HG03571 (cell line): ENCODE data around the gene CNOT6.

Experiments used
- ATAC-seq: cut with Tn5 transposase; IDR thresholded peaks from one replicate; pipeline ENCODE4 v1.9.1; 2021; ENCODE audit not compliant: unreplicated experiment

The CNOT6 gene

DNA sequence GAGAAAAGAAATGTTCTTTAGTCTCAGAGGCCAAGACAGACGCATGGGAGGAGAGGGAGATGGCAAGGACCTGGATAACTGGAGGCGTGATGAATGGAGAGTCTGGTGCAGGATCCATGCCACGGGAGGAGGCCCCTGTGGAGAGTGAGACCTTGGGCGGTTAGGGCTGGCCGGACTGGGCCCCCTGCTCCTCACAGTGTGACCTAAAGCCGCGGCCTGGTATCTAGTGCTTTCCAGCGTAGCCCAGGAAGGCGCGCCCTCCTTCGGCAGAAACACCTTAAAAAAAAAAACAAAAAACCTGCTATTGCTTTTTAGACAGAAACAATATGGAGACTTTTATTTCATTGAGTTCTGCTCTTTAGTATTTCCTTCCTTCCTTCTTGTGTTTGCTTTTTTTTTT, 64.1 kb downstream of the CNOT6 start:
- ATAC-seq: no peak

DNA sequence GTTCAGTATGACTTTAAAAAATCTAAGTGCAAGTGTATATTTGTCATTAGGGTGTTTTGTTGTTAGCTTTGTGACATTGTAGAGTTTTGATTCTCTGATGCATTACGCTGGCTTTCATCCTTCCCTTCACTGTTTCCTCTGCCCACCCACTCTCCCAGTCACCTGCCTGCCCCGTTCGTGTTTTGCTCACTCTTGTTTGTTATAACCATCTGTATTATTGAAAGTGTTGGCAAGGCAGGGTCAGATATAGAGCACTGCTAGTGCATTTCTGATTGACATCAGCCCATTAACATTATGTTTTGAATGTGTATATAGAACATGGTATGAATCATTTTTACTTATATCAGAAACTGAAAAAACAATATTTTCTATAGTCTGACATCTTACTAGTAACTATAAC, 69.8 kb downstream of the CNOT6 start:
- no peak for ATAC-seq

DNA sequence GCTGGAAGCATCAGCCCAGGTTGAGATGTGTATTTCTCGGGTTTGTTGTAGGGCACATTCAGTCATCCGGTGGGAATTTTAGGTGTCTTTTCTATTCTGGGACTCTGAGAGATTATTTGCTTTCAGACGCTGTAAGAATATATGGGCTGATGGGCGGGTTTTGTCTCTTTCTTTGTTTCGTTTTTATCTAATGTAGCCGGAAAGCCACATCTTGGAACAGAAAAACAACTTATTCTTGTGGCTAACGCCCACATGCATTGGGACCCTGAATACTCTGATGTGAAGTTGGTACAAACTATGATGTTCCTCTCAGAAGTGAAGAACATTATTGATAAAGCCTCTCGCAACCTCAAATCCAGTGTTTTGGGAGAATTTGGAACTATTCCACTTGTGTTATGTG, 74.7 kb downstream of the CNOT6 start:
- no peak for ATAC-seq

GRCh38 chr5:180575571-180575970, 81.4 kb downstream of the CNOT6 start:
- ATAC-seq: no peak

DNA sequence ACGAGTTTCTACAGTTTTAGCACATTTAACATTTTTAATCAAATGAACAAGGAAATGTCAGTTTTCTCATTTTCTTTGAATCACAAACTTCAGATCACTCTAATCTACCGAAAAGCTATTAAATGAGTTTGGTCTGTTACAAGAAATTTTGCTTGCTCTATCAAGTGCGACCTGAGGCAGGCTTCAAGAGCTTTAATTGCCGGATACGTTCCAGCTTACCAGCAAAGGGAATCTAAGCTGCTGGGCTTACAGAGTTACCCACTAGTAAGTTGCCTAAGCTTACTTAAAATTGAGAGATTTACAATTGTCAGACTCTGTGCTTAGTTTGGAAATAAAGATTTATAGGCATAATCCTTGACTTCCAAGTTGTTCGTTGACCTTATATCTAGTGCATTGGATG, 86.5 kb downstream of the CNOT6 start:
- ATAC-seq: no peak

- ATAC-seq: no peak
Measured at GRCh38 chr5:180583738-180584137, 89.6 kb downstream of the CNOT6 start.

GRCh38 chr5:180586204-180586603, 92.0 kb downstream of the CNOT6 start:
- no peak for ATAC-seq

- ATAC-seq: no peak
Measured at GRCh38 chr5:180586870-180587269, 92.7 kb downstream of the CNOT6 start.

DNA sequence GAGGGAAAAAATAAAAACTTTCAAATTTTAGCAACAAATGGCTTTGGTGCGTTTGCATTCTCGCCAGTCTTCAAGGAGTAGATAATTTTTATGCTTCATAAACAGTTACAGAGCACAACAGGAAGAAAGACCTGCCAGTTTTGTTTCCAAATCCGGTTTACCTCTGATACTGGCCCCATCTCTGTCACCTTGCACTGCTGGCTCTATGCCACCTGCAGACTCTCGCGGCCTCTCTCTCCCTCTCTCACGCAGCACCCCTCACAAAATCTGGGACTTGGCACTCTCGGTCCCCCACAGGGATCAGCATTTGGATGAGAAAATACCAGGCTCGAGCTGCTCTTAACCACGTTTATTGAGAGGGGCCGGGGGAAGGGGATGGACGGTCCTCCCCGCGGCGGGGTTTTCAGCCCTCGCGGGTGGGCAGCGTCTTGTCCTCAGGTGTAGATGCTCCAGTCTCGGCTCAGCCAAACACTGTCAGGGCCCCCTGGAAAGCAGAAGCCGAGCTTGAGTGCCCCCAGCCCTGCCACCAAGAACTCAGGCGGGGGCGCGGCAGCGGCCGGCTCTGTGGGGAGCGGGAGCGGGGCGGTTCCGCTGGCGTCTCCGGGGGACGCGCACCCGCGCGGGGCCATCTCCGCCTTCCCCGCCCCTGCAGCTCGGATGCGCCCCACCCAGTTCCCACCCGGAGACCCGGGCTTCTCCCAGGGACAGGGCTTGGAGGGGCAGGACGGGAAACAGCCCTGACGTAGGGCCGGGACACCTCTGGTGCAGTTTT, 95.8 kb downstream of the CNOT6 start:
- no peak for ATAC-seq

DNA sequence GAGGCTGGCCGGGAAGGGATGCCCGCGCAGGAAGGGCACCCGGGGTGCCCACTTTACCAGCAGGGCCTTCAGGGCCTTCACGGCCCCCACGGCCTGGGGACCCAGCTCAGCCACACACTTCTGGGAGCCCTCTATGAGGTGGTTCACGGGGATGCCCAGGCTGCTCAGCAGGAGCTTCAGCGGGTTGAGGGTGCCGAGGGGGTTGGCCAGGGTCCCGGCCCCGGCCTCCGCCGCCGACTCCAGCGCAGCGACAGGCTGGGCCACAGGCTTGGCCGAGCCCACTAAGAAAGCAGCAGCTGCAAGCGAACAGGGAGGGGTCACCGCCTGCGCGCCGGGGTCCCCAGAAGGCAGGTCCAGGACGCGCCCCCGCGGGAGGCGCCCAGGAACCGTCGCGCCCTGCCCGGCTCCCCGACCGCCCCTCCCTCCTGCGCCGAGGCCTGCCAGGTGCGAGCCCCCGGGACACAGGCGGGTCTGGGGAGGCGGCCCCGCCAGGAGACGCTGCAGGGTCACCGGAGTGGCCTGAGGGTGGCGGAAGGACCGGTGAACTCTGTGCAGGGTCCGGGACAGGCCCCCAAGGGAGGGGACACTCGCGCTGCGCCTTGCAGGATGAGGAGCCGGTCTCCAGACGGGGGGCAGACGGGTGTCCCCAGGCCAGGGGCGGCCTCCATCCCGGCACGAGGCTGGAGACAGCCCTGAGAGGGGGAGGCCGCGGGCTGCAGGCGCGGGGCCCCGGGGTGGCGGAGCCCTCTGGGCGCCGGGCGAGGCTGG, 96.5 kb downstream of the CNOT6 start:
- no peak for ATAC-seq

DNA sequence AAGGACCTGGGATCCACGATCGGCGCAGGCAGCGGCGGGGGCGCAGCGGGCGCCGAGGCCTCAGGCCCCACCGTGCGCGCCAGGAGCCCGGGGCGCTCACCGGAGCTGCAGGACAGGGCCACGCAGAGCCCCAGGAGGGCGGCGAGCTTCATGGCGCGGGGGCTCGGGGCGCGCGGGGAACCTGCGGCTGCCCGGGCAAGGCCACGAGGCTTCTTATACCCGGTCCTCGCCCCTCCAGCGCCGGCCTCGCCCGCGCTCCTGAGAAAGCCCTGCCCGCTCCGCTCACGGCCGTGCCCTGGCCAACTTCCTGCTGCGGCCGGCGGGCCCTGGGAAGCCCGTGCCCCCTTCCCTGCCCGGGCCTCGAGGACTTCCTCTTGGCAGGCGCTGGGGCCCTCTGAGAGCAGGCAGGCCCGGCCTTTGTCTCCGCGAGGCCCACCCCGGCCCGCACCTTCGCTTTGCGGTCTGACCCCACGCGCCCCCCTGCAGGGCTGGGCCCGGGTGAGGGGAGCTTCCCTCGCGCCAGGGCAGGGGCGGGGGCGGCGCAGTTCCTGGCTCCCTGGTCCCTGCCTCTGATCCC, 97.2 kb downstream of the CNOT6 start, which contains the start of gene SCGB3A1:
SCGB3A1 (minus strand) TSS at position 189 of the 577 bp plus-strand sequence; CDS start at position 152, 37 bp downstream.
- ATAC-seq: no peak

- ATAC-seq: no peak
Measured at GRCh38 chr5:180592176-180592575, 98.0 kb downstream of the CNOT6 start.

GRCh38 chr5:180593446-180594206, 99.4 kb downstream of the CNOT6 start:
- ATAC-seq: no peak

DNA sequence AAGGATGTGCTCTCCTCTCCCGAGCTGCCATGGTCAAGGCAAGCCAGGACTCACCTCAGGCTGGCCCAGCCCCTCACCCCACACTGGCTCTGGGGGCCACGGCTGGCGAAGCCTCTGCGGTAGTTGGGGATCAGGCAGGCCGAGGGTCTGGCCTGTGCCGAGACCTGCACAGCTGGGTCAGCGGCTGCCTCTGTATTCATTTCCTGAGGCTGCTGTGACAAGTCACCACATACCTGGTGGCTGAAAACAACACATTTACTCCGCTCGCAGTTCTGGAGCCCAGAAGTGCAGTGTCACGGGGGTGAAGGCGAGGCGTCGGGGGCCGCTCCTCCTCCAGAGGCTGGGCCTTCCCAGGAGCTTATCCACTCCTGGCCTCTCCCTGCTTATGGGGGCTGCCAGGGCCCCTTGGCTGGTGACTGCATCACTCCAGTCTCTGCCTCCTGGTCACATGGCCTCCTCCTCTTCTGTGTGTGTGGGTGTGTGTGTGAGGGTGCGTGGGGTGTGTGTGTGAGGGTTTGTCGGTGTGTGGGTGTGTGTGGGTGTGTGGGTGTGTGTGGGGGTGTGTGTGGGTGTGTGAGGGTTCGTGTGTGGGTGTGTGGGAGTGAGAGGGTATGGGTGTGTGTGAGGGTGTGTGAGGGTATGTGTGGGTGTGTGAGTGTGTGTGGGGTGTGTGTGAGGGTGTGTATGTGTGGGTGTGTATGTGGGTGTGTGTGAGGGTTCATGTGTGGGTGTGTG, 100.3 kb downstream of the CNOT6 start:
- no peak for ATAC-seq

- ATAC-seq: no peak
Measured at GRCh38 chr5:180595046-180595379, 100.8 kb downstream of the CNOT6 start.

GRCh38 chr5:180595381-180596114, 101.4 kb downstream of the CNOT6 start:
- ATAC-seq: no peak

DNA sequence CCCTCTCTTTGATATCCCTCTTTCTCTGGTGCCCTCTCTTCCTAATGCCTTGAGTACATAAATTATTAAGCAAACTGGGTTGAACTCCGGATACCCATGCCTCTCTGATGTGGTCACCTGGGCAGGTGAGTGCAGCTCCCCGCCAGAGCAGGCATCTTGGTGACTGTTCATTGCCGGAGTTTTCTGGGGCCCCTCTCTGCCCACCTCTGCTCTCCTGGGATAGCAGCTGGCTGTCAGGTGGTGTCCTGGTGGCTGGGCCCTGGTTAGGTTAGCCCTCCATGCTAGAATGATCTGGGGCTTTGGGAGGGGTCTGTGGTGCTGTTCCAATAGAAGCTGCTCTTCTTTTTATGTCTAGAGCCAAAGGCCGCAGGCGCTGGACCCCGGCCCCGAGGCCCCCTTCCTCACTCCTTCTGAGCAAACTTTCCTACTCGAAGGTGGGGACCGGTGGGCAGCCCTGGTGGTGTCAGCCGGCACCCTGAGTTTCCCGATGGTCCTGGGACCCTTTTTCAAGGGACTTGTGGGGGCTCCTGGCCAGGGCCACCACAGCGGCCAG, 102.0 kb downstream of the CNOT6 start:
- no peak for ATAC-seq

GRCh38 chr5:180596668-180597231, 102.6 kb downstream of the CNOT6 start:
- ATAC-seq: no peak

DNA sequence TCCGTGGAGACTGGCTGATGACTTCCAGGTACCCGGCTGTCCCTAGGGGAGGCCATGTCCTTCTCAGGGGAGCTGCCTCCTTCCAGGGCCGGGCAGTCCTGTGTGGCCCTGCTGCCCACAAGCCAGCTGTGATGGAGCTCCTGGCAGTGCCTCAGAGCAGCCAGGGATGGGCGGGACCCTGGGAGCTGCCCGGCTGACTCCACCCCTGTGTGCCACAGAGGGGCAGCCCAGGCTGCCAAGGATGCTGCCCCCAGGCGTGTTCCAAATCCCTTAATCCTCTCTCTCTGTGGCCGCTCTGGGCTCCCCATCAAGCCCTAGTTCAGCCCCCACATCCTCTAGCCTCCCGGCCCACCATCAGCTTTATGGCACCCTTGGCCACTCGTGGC, 104.1 kb downstream of the CNOT6 start:
- no peak for ATAC-seq
